Breast epithelium (tissue), 4 donors: ENCODE data around the gene HSPA4. TPM values are rescaled to one million over a fixed set of nuclear protein-coding genes. Genes with fewer than 3 reads are reported as not detected.
A peak's percentile ranks its signal among the peaks of the same experiment; 100 is the strongest.

ENCODE experiments used
- DNase-seq, 2 donors: peaks; one replicate each; pipeline ENCODE4 v3.0.0-alpha.2; 2019; ENCODE audit warnings: low spot score in 2 of 2
- H3K27ac ChIP-seq, 2 donors: fragments of 200-600 bp; sonication (generic) in 1 of 2; one replicate each; pipeline ENCODE4 v1.5.1; 2016 to 2019; ENCODE audit warnings: mild to moderate bottlenecking in 1 of 2
- H3K27me3 ChIP-seq, 2 donors: fragments of 200-600 bp; sonication (generic) in 1 of 2; one replicate each; pipeline versions ENCODE4 v1.5.1 to v1.6.0; 2017 to 2019; ENCODE audit warnings: control low read depth in 1 of 2, mild to moderate bottlenecking in 1 of 2
- H3K36me3 ChIP-seq: fragments of 200-600 bp; one replicate; pipeline ENCODE4 v1.5.1; 2019
- H3K4me1 ChIP-seq, 2 donors: fragments of 200-600 bp; sonication (generic); one replicate each; pipeline ENCODE4 v1.5.1; 2016 to 2019; ENCODE audit warnings: control low read depth in 1 of 2
- H3K4me3 ChIP-seq, 3 donors: fragments of 200-600 bp; sonication (generic); 1 replicate in 2 of 3; 2 replicates in 1 of 3; pipeline ENCODE4 v1.5.1; 2016 to 2019; ENCODE audit warnings: mild to moderate bottlenecking in 3 of 3, moderate library complexity in 2 of 3
- H3K9me3 ChIP-seq, 2 donors: fragments of 200-600 bp; sonication (generic) in 1 of 2; one replicate each; pipeline ENCODE4 v1.5.1; 2016 to 2019; ENCODE audit warnings: control low read depth in 1 of 2
- POLR2A ChIP-seq: fragments of 450-650 bp; IDR thresholded peaks from one replicate; pipeline ENCODE4 v1.6.1; 2016; ENCODE audit warnings: antibody characterized with exemption, mild to moderate bottlenecking, moderate library complexity
- POLR2AphosphoS5 ChIP-seq, 3 donors: sonication (generic); formaldehyde crosslinking; IDR thresholded peaks; one replicate each; pipeline ENCODE4 v1.6.1; 2017; ENCODE audit warnings: antibody characterized with exemption in 3 of 3
- intact Hi-C: fragments of 100-400 bp; cut with DNase I; formaldehyde crosslinking; loops from one replicate; pipeline ENCODE4 v1.15.1; 2023; ENCODE audit warnings: low total_unique reads
- total RNA-seq, 3 donors: library from RNA; depleted of rRNA; stranded (reverse); fragments of >200 nt; gene quantifications; one replicate each; pipeline ENCODE4 v1.1.0, GENCODE V29; 2016
- TF ChIP-seq, protein P1 (sequence below), 3 donors: fragments of 450-650 bp; IDR thresholded peaks; one replicate each; pipeline ENCODE4 v1.5.1; 2016 to 2017; ENCODE audit warnings: antibody characterized with exemption in 3 of 3, mild to moderate bottlenecking in 3 of 3, moderate library complexity in 3 of 3

Gene HSPA4
- total RNA-seq, 3 donors from 2014 or later = 45.6 to 67.2 (median 55.4) TPM

DNA sequence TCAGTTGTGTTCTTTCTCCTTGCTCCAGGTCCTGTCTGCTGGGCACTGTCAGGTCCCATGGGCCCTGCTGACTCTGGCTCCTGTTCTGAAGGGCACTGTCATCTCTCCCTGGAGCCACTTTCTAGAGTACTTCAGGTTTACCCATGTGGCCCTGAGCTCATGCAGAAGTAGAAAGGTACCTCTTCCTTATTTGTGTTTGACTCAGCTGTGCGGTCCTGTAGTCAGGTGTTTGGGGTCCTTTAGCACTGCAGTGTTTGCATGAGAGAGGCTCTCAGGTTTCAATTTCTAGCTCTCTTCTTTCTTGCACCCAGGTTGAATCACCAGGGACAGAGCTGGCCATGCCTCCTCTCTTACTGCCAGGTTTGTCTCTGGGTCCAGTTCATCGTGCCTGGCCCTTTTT lies 71.5 kb downstream of the HSPA4 start:
- Histone ChIP-seq H3K9me3 (no peaks in the 10 kb centered on the region), H3K36me3 (no peaks in the 10 kb centered on the region), H3K27ac (no peak overlapping the region), H3K27me3 (no peaks in the 10 kb centered on the region), H3K4me3 (no peak overlapping the region), H3K4me1 (no peaks in the 10 kb centered on the region)
- DNase-seq = no peak
- TF ChIP-seq, protein P1, sequence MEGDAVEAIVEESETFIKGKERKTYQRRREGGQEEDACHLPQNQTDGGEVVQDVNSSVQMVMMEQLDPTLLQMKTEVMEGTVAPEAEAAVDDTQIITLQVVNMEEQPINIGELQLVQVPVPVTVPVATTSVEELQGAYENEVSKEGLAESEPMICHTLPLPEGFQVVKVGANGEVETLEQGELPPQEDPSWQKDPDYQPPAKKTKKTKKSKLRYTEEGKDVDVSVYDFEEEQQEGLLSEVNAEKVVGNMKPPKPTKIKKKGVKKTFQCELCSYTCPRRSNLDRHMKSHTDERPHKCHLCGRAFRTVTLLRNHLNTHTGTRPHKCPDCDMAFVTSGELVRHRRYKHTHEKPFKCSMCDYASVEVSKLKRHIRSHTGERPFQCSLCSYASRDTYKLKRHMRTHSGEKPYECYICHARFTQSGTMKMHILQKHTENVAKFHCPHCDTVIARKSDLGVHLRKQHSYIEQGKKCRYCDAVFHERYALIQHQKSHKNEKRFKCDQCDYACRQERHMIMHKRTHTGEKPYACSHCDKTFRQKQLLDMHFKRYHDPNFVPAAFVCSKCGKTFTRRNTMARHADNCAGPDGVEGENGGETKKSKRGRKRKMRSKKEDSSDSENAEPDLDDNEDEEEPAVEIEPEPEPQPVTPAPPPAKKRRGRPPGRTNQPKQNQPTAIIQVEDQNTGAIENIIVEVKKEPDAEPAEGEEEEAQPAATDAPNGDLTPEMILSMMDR (IDR thresholded peaks at IDR 0.05) = no peak
- no peak for TF ChIP-seq POLR2AphosphoS5 (IDR thresholded peaks at IDR 0.05)
- TF ChIP-seq POLR2A = no peak
- intact Hi-C loops = no loop called here

DNA sequence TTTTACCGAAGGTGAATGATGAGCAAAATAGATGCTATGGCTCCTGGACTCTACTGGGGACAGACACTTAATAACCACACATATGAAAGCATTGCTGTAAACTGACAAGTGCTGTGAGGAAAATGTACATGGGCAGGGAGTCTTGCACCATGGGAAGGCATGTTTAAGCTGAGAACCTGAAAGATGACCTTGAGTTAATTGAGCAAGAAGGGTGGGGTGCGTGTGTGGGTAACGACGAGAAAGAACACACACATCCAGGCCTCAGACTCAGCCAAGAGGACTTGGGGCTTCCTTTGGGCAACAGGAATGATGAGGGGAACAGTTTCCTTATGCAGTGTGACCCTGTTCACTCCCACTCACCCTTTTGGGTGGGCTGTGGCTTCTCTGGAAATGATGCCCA lies 73.1 kb downstream of the HSPA4 start:
- intact Hi-C loops = no loop called here
- no peak for DNase-seq
- Histone ChIP-seq H3K27me3 (no peaks in the 10 kb centered on the region), H3K4me3 (no peak overlapping the region), H3K27ac (no peak overlapping the region), H3K36me3 (no peaks in the 10 kb centered on the region), H3K9me3 (no peaks in the 10 kb centered on the region), H3K4me1 (no peaks in the 10 kb centered on the region)
- TF ChIP-seq, protein P1 (IDR thresholded peaks at IDR 0.05) = no peak
- no peak for TF ChIP-seq POLR2A
- no peak for TF ChIP-seq POLR2AphosphoS5 (IDR thresholded peaks at IDR 0.05)

DNA sequence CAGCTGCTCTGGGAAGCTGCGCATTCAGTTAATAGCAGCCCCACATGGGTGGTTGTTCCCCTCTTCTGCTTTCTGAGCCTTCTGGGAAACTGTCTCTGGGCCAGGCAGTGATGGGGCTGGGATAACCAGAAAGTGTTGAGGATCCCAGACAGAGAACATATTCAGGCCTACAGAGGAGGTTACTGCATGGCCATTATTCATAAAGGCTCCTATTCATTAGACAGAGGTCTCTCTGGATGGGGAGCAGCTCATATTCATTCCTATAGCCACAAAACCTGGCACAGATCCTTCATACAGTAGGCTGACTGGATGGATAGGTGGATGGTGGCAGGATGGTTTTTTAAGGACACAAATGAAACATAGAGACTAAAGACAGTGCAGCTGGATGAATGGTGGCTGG lies 76.3 kb downstream of the HSPA4 start:
- Histone ChIP-seq H3K27me3 (no peaks in the 10 kb centered on the region), H3K4me3 (no peak overlapping the region), H3K27ac (no peak overlapping the region), H3K9me3 (no peaks in the 10 kb centered on the region), H3K4me1 (no peaks in the 10 kb centered on the region), H3K36me3 (no peaks in the 10 kb centered on the region)
- TF ChIP-seq, protein P1 (IDR thresholded peaks at IDR 0.05) = no peak
- TF ChIP-seq POLR2A = no peak
- TF ChIP-seq POLR2AphosphoS5 (IDR thresholded peaks at IDR 0.05) = no peak
- intact Hi-C loops = no loop called here
- DNase-seq = no peak

DNA sequence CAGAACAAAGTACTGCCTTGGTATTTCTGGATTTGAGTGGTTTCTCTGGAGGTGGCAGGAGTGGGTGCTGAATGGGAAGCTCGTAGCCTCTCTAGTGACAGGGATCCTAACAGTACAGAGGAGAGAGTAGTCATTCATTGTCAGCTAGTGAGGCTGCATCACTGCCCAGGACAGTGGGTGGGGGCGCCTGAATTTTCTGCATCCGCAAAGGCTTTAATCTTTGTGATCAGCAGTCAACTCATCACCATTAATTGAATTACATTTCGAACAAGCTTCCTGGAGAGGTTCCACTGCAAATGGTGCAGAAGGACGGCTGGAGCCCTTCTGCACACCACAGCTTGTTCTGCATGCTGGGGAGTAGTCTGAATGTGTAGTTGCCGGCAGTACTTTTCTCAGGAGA lies 77.5 kb downstream of the HSPA4 start:
- Histone ChIP-seq H3K27me3 (no peaks in the 10 kb centered on the region), H3K36me3 (no peaks in the 10 kb centered on the region), H3K9me3 (no peaks in the 10 kb centered on the region), H3K4me1 (no peaks in the 10 kb centered on the region), H3K27ac (no peak overlapping the region), H3K4me3 (no peak overlapping the region)
- intact Hi-C loops = no loop called here
- no peak for TF ChIP-seq POLR2A
- TF ChIP-seq, protein P1 (IDR thresholded peaks at IDR 0.05) = no peak
- TF ChIP-seq POLR2AphosphoS5 (IDR thresholded peaks at IDR 0.05) = no peak
- DNase-seq = peak in 1 of 2 donors; percentile 6

DNA sequence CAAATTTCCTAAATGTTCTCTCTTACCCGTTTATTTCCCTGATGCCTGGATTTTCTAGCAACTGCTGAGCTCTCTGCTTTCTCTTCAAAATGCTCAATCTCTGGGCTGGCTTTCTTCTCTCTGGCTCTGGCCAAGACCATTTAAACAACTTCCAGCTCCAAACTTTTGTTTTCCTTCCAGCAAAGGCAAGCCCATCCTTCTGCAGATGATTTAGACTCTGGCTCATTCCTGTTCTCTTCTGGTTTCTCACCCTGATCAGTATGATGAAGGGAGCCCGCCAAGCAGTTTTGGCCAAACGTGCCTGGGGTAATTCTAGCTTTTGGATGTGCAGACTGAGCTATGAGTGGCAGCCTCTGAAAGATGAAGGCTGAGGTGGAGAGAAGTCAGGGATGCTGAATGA lies 78.1 kb downstream of the HSPA4 start:
- TF ChIP-seq POLR2A (no peak), POLR2AphosphoS5 (IDR thresholded peaks at IDR 0.05) (no peak)
- TF ChIP-seq, protein P1 (IDR thresholded peaks at IDR 0.05) = no peak
- no peaks in the 10 kb centered on the region for H3K27me3 ChIP-seq
- peak in 1 of 2 donors; percentile 1 for DNase-seq
- intact Hi-C loops = no loop called here
- no peaks in the 10 kb centered on the region for H3K36me3 ChIP-seq
- H3K27ac ChIP-seq = no peak overlapping the region
- H3K9me3 ChIP-seq = no peaks in the 10 kb centered on the region
- H3K4me1 ChIP-seq = no peaks in the 10 kb centered on the region
- no peak overlapping the region for H3K4me3 ChIP-seq
